Heart right ventricle (tissue), 16 donors: ENCODE measurements around the gene MARCHF11. TPM values are rescaled to one million over a fixed set of nuclear protein-coding genes. Genes with fewer than 3 reads are reported as not detected.

ENCODE experiments used
- ATAC-seq, 8 donors: fragments of 200-7000 bp; cut with Tn5 transposase; one replicate each; pipeline ENCODE4 v1.9.1; 2020; ENCODE audit warnings: mild to moderate bottlenecking in 8 of 8, moderate library complexity in 8 of 8, moderate number of reproducible peaks in 1 of 8
- DNase-seq, 2 donors: peaks; one replicate each; pipeline ENCODE4 v3.0.0-alpha.2; 2020
- H3K27ac ChIP-seq, 10 donors: fragments of 200-600 bp; sonication (generic) in 2 of 10; one replicate each; pipeline versions ENCODE4 v1.5.0 to v1.8.0; 2020 to 2022; ENCODE audit warnings: mild to moderate bottlenecking in 3 of 10
- H3K27me3 ChIP-seq, 7 donors: fragments of 200-600 bp; one replicate each; pipeline ENCODE4 v1.8.0; 2021 to 2022; ENCODE audit warnings: mild to moderate bottlenecking in 2 of 7
- H3K36me3 ChIP-seq, 9 donors: fragments of 200-600 bp; sonication (generic) in 1 of 9; one replicate each; pipeline versions ENCODE4 v1.5.0 to v1.8.0; 2020 to 2022; ENCODE audit warnings: mild to moderate bottlenecking in 2 of 9
- H3K4me1 ChIP-seq, 9 donors: fragments of 200-600 bp; sonication (generic) in 1 of 9; one replicate each; pipeline versions ENCODE4 v1.5.0 to v1.8.0; 2020 to 2022; ENCODE audit warnings: mild to moderate bottlenecking in 4 of 9
- H3K4me3 ChIP-seq, 10 donors: fragments of 200-600 bp; sonication (generic) in 2 of 10; one replicate each; pipeline versions ENCODE4 v1.5.0 to v1.8.0; 2020 to 2022; ENCODE audit warnings: mild to moderate bottlenecking in 7 of 10, moderate library complexity in 2 of 10
- H3K9me3 ChIP-seq, 11 donors: fragments of 200-600 bp in 10 of 11; sonication (generic) in 2 of 11; one replicate each; pipeline versions ENCODE4 v1.5.0 to v1.8.0; 2013 to 2022; ENCODE audit warnings: mild to moderate bottlenecking in 2 of 11, control low read depth in 1 of 11, moderate library complexity in 1 of 11
- WGBS, 2 donors: extraction: QIAGEN DNeasy Blood & Tissue Kit; methylation state at CpG; one replicate each; pipeline ENCODE4 v1.1.7; 2013; ENCODE audit warnings: inconsistent platforms in 1 of 2; 5-methylcytosine and 5-hydroxymethylcytosine counted together
- intact Hi-C, 10 donors: fragments of 100-400 bp; cut with DNase I; formaldehyde crosslinking; loops; one replicate each; pipeline versions ENCODE4 v1.11.1 to v1.14.2; 2022
- polyA plus RNA-seq, 2 donors: library from polyadenylated mRNA; stranded (reverse); fragments of 200-250 nt; gene quantifications; one replicate each; pipeline ENCODE4 v1.2.3, GENCODE V29; 2013
- total RNA-seq, 10 donors: library from RNA; stranded (reverse); fragmentation: NEBNext Ultra II Directional in 3 of 10; extraction: Animal tissue kit (Norgen Biotek cat#: 25700) in 3 of 10; gene quantifications; one replicate each; pipeline versions ENCODE4 v1.2.1 to v1.2.4, GENCODE V29; 2021 to 2023
- TF ChIP-seq, protein P1 (sequence below), 9 donors: fragments of 200-600 bp; sonication (generic) in 2 of 9; IDR thresholded peaks; one replicate each; pipeline versions ENCODE4 v1.5.0 to v1.8.0; 2021 to 2022; ENCODE audit warnings: antibody characterized with exemption in 9 of 9, mild to moderate bottlenecking in 5 of 9, moderate library complexity in 1 of 9
- donor health status: Arrhythmogenic right ventricular cardiomyopathy.
- donor health status: ischemic (EF 13 %, LVEDD 7.1; RV severe dilation, severe dysfunction).
- donor health status: healthy with polysubstance abuse.
- donor health status: DM: no; HTN: yes; CAD: no.
- donor health status: DM: no; HTN: no; CAD: no.
- donor health status: ischemic (EF 25% LVEDD 6.9; RV normal size, moderate dysfunction).
- donor health status: ischemic (EF 25% LVEDD 5.7; RV mildly dilated, moderate dysfunction).
- donor health status: healthy.
- donor health status: DM: yes; HTN: yes; CAD: no.
- donor health status: Ischemic cardiomyopathy.
- donor health status: ischemic (EF 35%, LVEDD 5.7; RV mildly dilated, moderate dysfunction).
- donor health status: nonischemic (EF 11% LVEDD 7.7; RV severe dilation, severe dysfunction).
- donor health status: DM: yes; HTN: yes; CAD: no.
- donor health status: PGD.
- donor health status: ischemic (EF 29% LVEDD 5.4; RV normal size, mild dysfunction).
- donor health status: nonischemic (EF 23%, LVEDD 6.1; RV moderate dilation, normal function).

MARCHF11 gene
- total and polyA plus RNA-seq, 12 donors, result 0.58 to 7.9 (median 3.5) TPM

DNA sequence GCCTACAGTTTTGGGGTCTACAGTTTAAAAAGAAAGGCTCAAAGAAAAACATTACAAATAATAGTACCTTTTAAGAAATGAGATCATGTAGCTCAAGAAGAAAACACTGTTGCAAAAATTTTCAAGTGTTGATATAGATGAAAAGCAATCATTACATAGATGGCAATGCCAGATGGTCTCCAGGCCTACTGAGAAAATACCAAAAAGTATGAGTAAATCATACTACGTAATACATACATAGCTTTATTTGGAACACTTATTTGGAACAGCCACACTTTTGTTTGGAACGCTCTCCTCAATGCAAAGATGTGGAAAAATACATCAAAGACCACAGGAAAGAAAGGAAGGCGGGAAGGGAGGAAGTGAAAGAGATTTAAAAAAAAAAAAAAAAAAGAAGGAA lies 44.1 kb downstream of the MARCHF11 start:
- Histone ChIP-seq H3K27ac (peak overlapping the region in 1 of 10 donors; percentile 56), H3K27me3 (no peaks in the 10 kb centered on the region), H3K4me1 (peaks cover 0 to 4% (median 0%) of the 10 kb centered on the region in 9 donors), H3K36me3 (no peaks in the 10 kb centered on the region), H3K9me3 (peaks cover 0 to 34% (median 7%) of the 10 kb centered on the region in 11 donors), H3K4me3 (no peak overlapping the region)
- WGBS, 2 donors, result 68 to 71% methylated on average over 3 of the region's 3 CpGs
- DNase-seq (no peak), ATAC-seq (no peak)
- TF ChIP-seq, protein P1, sequence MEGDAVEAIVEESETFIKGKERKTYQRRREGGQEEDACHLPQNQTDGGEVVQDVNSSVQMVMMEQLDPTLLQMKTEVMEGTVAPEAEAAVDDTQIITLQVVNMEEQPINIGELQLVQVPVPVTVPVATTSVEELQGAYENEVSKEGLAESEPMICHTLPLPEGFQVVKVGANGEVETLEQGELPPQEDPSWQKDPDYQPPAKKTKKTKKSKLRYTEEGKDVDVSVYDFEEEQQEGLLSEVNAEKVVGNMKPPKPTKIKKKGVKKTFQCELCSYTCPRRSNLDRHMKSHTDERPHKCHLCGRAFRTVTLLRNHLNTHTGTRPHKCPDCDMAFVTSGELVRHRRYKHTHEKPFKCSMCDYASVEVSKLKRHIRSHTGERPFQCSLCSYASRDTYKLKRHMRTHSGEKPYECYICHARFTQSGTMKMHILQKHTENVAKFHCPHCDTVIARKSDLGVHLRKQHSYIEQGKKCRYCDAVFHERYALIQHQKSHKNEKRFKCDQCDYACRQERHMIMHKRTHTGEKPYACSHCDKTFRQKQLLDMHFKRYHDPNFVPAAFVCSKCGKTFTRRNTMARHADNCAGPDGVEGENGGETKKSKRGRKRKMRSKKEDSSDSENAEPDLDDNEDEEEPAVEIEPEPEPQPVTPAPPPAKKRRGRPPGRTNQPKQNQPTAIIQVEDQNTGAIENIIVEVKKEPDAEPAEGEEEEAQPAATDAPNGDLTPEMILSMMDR (IDR thresholded peaks at IDR 0.05), result no peak
- intact Hi-C loops, result no loop called here

DNA sequence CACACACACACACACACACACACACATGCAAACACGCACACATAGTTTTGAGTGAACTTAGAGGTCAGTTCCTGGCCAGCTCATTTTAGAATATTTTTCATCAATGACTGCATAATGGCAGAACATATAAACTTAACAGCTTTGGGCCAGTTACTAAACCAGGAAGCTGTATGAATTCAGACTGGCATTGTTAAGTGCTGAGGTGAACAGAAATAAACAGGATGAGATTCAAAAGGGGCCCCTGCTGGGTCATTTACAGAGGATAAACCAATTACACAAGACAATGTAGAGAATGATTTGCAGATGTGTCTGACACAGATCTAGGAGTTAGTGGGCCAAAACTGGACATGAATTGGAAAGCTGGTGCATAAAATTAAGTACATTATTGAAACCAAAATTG lies 44.6 kb downstream of the MARCHF11 start:
- no peak for DNase-seq
- intact Hi-C loops, result no loop called here
- H3K4me3 ChIP-seq, result no peak overlapping the region
- no peaks in the 10 kb centered on the region for H3K36me3 ChIP-seq
- H3K27me3 ChIP-seq, result no peaks in the 10 kb centered on the region
- ATAC-seq, result peak in 1 of 8 donors; percentile 35
- peak overlapping the region in 1 of 10 donors; percentile 56 for H3K27ac ChIP-seq
- H3K4me1 ChIP-seq, result peaks cover 0 to 4% (median 0%) of the 10 kb centered on the region in 9 donors
- peaks cover 0 to 34% (median 7%) of the 10 kb centered on the region in 11 donors for H3K9me3 ChIP-seq
- TF ChIP-seq, protein P1 (IDR thresholded peaks at IDR 0.05), result no peak
- WGBS, 2 donors, result 31 to 32% methylated on average over 1 of the region's 1 CpG

DNA sequence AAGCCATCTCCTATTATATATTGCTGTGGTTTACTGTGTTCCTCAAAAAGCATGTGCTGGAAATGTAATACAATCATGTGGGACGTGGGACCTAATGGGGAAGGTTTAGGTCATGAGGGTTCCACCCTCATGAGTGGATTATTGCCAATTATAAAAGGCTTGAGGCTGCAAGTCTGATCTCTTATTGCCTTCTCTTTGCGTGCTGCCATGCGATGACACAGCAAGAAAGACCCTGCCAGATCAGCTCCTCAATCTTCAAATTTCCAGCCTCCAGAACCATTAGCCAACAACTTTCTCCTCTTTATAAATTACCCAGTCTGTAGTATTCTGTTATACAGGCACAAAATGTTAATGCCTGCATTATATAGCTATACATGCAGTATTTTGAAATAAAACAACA lies 45.4 kb downstream of the MARCHF11 start:
- Histone ChIP-seq H3K36me3 (no peaks in the 10 kb centered on the region), H3K4me3 (no peak overlapping the region), H3K9me3 (peaks cover 0 to 33% (median 7%) of the 10 kb centered on the region in 11 donors), H3K27me3 (no peaks in the 10 kb centered on the region), H3K27ac (peak overlapping the region in 2 of 10 donors; percentile 35 to 56), H3K4me1 (peaks cover 0 to 4% (median 0%) of the 10 kb centered on the region in 9 donors)
- DNase-seq (no peak), ATAC-seq (peak in 1 of 8 donors; percentile 11)
- TF ChIP-seq, protein P1 (IDR thresholded peaks at IDR 0.05), result no peak
- intact Hi-C loops, result loop anchor here in 2 of 10 donors (5.0 kb wide), 1 partner anchor 127 kb away; no protein-coding TSS in a partner anchor
- WGBS, 2 donors, result 59 to 71% methylated on average over 3 of the region's 3 CpGs

DNA sequence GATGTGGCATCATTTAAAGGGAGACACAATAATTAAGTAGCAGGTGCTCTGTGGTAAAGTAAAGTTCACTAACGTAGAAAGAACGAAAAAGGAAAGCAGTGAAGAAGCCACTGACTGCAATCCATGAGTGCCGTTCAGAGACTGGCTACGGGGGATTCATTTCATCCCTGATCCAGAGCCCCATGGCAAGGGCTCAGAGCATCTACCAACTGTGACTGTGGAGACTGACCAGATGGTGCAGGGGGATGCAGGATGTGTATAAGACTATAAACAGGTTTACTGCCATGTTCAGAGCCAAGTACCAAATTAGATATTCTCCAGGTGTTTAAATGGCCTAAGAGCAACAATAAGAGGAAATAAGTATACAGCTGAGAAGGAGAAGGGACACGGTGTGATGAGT lies 47.7 kb downstream of the MARCHF11 start:
- peaks cover 0 to 3% (median 0%) of the 10 kb centered on the region in 7 donors for H3K27me3 ChIP-seq
- DNase-seq (no peak), ATAC-seq (peak in 5 of 8 donors; percentile 31 to 53 (median 40))
- intact Hi-C loops, result loop anchor here in 2 of 10 donors (5.0 kb wide), 1 partner anchor 125 kb away; no protein-coding TSS in a partner anchor
- TF ChIP-seq, protein P1 (IDR thresholded peaks at IDR 0.05), result no peak
- H3K27ac ChIP-seq, result peak overlapping the region in 7 of 10 donors; percentile 7 to 72 (median 59)
- H3K4me3 ChIP-seq, result peak overlapping the region in 5 of 10 donors; percentile 14 to 45 (median 36)
- H3K36me3 ChIP-seq, result no peaks in the 10 kb centered on the region
- H3K4me1 ChIP-seq, result peaks cover 0 to 14% (median 0%) of the 10 kb centered on the region in 9 donors
- WGBS, 2 donors, result 41 to 57% methylated on average over 5 of the region's 5 CpGs
- peaks cover 0 to 14% (median 0%) of the 10 kb centered on the region in 11 donors for H3K9me3 ChIP-seq
